Esophagus mucosa (tissue), 1 donor: Measurements from ENCODE around the gene TEX28. TPM values are rescaled to one million over a fixed set of nuclear protein-coding genes. Genes with fewer than 3 reads are reported as not detected.
"Not testable (repeated sequence)": the region's sequence is repeated elsewhere in the genome, so short reads cannot be mapped to it uniquely, and the experiment has no call there.

Experiments
- ATAC-seq: fragments of 200-7000 bp; cut with Tn5 transposase; one replicate; pipeline ENCODE4 v1.9.1; 2020
- total RNA-seq: library from RNA; stranded (reverse); gene quantifications from one replicate; pipeline ENCODE4 v1.2.4, GENCODE V29; 2023
- donor health status: DM: yes; HTN: yes; CAD: no.

TEX28 gene
- total RNA-seq: not detected

DNA sequence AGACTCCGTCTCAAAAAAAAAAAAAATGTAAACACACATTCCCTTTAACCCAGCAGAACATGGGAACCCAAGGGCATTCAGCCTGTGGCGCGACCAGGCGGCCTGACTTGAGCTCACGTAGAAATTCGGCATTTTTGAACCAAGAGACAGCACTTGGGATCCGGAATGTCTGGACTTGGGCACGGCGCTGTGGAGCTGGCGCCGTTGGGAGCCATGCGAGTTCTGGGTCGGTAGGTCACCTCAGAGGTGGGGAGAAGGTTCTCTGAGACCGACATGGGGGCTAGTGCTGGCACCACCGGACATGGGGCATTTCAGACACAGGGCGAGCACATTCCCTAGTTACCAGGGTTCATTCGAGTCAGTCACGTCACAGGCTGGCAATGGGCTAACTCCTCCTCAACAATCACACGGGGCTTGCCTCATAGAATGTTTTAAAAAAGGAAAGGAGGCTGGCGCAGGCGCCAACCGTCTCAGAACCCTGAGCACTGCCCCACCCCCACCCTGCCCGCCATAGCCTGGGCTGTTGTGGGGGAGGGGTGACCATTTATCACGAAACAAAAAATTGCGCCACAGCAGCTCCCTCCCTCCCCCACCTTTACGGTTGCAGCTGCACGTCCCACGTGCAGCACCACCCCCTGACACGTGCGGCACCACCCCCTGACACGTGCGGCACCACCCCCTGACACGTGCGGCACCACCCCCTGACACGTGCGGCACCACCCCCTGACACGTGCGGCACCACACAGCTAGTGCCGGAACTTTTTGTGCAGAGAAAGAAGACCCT, at the start of gene TEX28:
TEX28 (minus strand) TSS at position 334 of the 784 bp plus-strand sequence. CDS start 3,007 bp downstream, outside the sequence.
- no peak for ATAC-seq

DNA sequence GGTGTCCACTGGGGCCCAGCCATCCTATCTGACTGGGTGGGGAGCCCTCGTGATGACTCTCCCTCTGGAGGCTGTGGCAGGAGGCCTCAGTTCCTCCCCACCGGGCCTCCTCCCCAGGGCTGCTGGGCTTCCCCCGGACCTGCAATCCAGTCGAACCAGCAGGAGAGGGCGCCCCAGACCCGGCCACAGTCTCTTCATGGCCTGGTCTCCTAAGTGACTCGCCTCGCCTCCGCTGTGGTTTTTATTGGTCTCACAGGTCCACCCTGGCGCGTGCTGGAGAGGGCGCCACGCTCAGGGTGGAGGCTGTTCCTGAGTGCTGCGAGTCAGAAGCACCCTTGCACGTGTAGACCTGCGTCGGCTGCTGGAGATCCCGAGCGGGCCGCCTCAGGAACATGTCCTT, 48.7 kb upstream of the TEX28 start:
- peak; percentile 51 for ATAC-seq

GRCh38 chrX:154343063-154343462, 48.1 kb upstream of the TEX28 start:
- not testable (repeated sequence) for ATAC-seq

GRCh38 chrX:154341399-154342298, 46.7 kb upstream of the TEX28 start:
- ATAC-seq: peak; percentile 86

DNA sequence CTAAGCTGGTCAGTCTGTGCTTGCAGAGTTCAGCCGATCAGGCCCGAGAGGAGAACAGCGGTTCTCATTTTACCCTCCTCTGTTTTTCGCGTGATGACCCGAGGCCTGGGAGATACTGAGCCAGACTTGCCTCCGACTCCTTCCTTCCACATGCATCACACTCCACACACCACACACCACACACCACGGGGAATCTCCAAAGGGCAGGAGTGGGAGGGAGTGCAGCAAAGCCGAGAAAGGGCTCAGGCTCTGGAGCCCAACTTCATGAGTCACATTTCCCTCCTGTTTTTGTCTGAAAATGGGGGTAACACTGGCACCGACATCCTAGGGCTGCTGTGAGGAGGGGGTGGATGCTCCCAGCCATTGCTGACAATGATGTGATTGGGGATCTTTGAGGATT, 39.6 kb upstream of the TEX28 start:
- ATAC-seq: no peak

DNA sequence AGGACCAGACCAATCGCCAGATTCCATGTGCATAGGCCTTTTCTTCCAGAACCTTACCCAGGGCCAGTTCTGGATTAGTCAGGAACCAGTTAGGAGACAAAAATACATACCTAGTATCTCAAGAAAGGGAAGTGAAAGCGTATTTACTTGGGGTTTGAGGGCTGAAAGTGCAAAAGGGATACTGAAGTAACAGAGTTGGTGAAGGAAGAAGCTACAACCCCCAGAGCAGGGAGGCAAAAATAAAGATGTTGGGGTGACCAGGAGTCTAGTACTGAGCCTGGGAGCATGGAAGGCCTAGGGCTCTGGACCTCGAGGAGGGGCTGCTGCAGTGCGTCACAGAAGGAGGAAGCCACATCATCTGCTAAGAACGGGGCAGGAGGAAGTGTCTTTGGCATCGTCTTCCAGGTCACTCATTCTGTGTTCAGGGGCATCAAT, 38.9 kb upstream of the TEX28 start:
- no peak for ATAC-seq

GRCh38 chrX:154333116-154333515, 38.2 kb upstream of the TEX28 start:
- no peak for ATAC-seq

DNA sequence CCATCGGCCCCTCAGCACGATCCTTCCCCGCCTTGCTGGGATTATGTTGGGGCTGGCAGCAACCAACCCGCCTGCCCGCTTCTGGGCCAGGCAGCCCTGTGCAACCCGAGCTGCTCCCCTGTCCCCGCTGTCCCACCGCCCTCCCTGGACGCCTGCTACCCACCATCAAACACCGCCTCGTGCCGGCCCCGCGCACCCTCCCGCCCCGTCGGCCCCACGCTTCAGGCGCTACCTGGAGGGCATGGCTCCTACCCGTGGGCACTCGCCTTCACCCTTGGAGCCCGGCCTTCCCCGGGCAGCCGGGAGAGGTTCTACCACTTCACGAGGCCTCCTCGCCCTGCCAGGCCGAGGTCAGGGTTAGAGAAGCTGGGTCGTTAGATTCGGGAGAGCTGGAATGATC, 37.6 kb upstream of the TEX28 start:
- ATAC-seq: no peak

DNA sequence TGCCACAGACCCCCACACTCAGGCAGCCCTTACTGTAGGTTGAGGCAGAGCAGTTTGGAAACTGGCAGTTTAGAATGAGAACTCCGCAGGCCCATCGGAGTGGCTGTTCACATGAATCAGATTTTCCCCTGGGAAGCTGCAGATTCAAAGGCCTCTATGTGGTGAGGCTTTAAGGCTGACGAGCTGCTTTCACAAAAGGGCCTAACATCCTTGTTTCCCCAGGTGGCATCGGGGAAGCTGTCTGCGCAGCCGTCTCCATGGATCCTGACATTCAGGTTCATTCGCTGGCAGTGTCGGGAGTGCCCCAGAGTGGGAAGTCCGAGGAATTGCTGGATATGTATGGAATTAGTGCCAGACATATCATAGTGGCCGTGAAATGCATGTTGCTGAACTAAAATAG, 34.4 kb upstream of the TEX28 start:
- ATAC-seq: no peak

DNA sequence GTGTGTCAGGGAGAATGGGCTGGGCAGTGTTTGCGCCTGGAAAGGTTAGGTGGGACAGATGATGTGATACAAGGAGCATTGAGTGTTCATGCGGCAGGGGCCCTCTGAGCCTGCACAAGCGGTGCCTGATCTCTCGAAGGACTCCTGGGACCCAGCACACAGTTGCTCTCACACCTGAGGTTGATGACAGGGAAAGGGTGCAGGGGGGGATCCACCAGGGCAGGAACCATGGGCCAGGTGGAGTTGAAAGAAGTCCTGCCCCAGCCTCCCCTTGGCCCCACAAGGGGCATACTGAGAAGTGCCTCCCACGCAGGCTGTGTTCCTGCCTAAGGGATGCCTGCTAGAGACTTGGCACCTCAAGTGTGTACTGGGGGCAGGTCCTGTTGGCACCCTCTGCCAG, 33.7 kb upstream of the TEX28 start:
- ATAC-seq: no peak

- ATAC-seq: no peak
Observed at GRCh38 chrX:154327038-154327820, 32.3 kb upstream of the TEX28 start.

DNA sequence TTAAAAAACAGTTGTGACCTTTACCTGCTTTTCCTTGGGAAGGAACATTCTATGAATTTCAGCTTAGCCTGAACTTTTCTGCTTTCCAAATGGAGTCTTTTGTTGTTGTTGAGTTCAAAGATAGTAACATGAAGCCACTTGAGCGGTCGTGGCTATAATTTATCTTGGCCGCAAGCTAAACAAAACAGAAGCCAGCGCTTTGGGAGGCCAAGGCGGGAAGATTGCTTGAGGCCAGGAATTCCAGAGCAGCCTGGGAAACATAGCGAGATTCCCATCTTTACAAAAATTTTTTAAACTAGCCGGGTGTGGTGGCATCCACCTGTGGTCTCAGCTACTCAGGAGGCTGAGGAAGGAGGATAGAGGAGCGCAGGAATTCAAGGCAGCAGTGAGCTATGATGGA, 30.6 kb upstream of the TEX28 start:
- no peak for ATAC-seq

- ATAC-seq: no peak
Observed at GRCh38 chrX:154323537-154323936, 28.6 kb upstream of the TEX28 start.

DNA sequence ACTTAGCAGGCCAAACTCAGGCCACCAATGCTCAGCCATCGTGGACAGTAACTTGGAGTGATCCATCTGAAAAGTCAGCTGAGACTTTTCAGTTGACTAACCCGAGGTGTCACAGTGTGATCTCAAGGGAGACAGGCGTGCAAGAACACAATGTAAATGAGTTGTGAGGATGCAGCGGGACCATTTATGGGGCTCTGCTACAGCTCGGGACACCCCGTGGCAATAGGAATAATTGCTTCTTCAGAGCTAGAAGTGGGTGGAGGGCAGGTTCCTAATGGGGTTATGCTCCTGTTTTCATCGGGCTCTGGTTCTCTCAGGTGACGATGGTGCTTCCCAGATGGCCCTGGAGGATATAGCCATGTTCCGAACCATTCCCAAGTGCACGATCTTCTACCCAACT, 28.0 kb upstream of the TEX28 start:
- no peak for ATAC-seq

GRCh38 chrX:154321594-154321993, 26.7 kb upstream of the TEX28 start:
- peak; percentile 22 for ATAC-seq

DNA sequence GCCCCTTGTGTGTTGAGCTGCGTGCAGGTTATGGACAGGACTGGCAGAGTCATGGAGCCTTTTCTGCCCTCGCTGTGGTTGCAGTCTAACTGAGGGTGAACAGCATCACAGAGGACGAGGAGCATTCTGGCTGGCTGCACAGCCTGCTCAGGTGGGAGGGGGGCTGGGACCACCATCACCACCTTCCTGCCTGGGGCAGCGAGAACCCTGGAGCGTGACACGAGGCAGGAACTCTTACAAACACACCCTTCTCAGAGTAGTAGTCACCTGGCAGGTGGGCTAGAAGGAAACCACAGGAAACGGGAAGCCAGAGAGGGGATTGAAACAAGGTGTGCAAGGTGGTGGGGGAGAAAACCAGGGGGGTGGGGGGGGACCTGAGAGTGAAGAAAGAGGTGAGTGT, 26.2 kb upstream of the TEX28 start:
- ATAC-seq: no peak

- no peak for ATAC-seq
Observed at GRCh38 chrX:154320406-154320805, 25.5 kb upstream of the TEX28 start.

DNA sequence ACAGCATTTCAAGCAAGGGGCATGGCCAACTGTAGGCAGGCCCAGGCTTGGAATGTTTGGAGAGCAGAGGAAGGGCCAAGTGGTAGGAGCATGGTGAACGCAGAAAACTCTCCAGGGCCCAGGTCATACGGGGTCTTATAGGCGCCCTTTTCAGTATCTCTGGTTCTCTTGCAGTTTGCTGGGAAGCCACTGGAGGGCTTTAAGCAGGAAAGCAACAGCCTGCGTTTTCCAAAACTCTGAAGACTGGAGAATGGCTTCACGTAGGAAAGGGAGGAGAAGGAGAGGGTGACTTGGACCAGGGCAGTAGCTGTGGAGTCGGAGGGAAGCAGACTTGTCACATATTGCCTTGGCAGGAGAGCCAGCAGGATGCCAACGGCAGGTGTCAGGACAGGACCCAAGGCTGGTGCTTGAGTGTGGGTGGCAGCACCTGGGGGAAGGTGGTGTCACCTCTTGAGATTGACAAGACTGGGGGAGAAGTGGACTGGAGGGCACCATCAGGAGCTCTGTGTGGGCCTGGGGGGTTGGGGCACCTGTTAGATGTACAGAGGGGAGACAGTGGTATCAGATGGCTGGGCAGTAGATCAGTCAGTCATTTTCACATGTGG, 22.6 kb upstream of the TEX28 start:
- ATAC-seq: no peak

DNA sequence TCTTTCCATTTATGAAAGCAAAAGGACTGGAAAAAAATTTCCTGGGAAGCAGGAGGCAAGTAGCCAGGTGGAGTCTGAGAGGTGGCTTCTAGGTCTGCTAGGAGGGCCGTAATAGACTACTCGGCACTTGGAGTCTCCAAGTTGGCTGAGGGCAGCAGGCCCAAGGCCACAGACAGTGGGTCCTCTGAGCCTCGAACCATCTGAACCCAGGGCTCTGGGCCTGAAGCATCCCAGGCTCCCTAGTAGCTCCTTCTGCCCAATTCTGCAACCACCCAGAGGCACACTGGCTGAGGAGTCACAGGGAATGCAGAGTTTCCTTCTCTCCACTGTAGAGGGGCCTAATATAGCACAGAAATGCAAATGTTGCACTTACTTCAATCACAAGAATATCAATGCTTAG, 20.5 kb upstream of the TEX28 start:
- ATAC-seq: no peak

GRCh38 chrX:154313147-154313546, 18.2 kb upstream of the TEX28 start:
- ATAC-seq: no peak

DNA sequence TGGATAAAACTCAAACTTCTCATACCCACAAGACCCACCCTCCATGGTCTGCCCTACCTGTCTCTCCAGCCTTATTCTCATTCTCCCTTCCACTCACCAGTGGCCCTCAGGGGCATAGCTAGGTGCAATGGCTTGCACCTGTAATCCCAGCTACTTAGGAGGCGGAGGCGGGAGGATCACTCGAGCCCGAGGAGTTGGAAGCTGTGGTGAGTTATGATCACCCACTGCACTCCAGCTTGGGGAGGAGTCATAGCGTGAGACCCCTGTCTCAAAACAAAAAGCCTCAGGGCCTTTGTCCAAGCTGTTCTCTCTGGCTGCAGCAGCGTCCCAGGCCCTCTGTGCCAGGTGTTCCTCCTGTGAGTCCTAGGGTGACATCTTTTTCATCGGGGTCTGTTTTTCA, 17.2 kb upstream of the TEX28 start:
- ATAC-seq: no peak
